ENCODE data around the gene SELE. TPM values are rescaled to one million over a fixed set of nuclear protein-coding genes. Genes with fewer than 3 reads are reported as not detected.
"Not testable (repeated sequence)": the region's sequence is repeated elsewhere in the genome, so short reads cannot be mapped to it uniquely, and the experiment has no call there.

Gene SELE
- total and polyA plus RNA-seq, 12 donors = 0.14 to 7.2 (median 0.97) TPM

DNA sequence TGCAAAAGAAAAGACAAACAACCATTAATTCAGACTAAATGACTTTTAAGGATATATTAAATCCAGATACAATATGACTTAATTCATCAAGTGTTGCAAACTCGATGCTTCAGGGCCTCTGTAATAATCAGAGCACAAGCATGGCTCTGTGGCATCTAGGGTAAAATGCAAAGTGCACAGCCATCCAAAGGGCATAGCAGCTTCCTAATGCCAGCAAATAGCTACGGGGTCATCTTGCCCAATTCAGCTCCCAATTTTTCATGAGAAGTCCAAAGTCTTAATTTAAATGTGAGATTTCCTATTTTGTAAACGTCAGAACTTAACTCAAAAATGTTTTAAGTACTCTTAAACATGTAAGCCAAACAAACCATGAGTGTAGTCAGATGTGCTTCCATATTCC lies 7.9 kb downstream of the SELE start:
- Histone ChIP-seq H3K9me3 (replicated peaks in 1 of 3) (no peaks in the 10 kb centered on the region), H3K27me3 (no peaks in the 10 kb centered on the region), H3K36me3 (replicated peaks in 1 of 2) (no peaks in the 10 kb centered on the region), H3K27ac (no peak overlapping the region), H3K4me1 (replicated peaks in 1 of 2) (no peaks in the 10 kb centered on the region), H3K4me3 (no peak overlapping the region)
- intact Hi-C loops (cut with DNase I) = no loop called here
- 59 to 73% (median 66%) methylated on average over 3 of the region's 3 CpGs for WGBS, 4 donors
- no peak for DNase-seq
- no peak for TF ChIP-seq POLR2A (IDR thresholded peaks at IDR 0.05)
- TF ChIP-seq, protein P1, sequence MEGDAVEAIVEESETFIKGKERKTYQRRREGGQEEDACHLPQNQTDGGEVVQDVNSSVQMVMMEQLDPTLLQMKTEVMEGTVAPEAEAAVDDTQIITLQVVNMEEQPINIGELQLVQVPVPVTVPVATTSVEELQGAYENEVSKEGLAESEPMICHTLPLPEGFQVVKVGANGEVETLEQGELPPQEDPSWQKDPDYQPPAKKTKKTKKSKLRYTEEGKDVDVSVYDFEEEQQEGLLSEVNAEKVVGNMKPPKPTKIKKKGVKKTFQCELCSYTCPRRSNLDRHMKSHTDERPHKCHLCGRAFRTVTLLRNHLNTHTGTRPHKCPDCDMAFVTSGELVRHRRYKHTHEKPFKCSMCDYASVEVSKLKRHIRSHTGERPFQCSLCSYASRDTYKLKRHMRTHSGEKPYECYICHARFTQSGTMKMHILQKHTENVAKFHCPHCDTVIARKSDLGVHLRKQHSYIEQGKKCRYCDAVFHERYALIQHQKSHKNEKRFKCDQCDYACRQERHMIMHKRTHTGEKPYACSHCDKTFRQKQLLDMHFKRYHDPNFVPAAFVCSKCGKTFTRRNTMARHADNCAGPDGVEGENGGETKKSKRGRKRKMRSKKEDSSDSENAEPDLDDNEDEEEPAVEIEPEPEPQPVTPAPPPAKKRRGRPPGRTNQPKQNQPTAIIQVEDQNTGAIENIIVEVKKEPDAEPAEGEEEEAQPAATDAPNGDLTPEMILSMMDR (IDR thresholded peaks at IDR 0.05) = no peak

DNA sequence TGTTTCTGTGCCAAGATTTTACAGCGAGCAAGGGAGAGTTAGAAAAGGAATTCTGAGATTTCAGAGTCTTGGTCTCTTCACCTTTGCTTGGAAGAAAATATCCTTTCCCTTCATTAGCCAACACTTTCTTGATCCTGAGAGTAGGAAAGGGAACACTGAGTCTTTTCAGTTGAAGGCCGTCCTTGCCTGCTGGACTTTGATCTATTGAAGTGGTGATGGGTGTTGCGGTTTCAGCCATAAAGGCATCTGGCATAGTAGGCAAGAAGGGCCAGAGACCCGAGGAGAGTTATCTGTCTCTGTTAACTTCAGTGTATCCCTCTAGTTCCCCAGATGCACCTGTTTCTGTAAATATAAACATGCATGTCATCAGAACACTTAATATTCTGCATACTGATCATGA lies 9.7 kb downstream of the SELE start:
- TF ChIP-seq, protein P1 (IDR thresholded peaks at IDR 0.05) = no peak
- TF ChIP-seq POLR2A (IDR thresholded peaks at IDR 0.05) = no peak
- Histone ChIP-seq H3K4me3 (no peak overlapping the region), H3K27ac (no peak overlapping the region), H3K9me3 (replicated peaks in 1 of 3) (no peaks in the 10 kb centered on the region), H3K27me3 (no peaks in the 10 kb centered on the region), H3K4me1 (replicated peaks in 1 of 2) (no peaks in the 10 kb centered on the region), H3K36me3 (replicated peaks in 1 of 2) (no peaks in the 10 kb centered on the region)
- 35 to 47% (median 37%) methylated on average over 4 of the region's 4 CpGs for WGBS, 4 donors
- no peak for DNase-seq
- intact Hi-C loops (cut with DNase I) = no loop called here

DNA sequence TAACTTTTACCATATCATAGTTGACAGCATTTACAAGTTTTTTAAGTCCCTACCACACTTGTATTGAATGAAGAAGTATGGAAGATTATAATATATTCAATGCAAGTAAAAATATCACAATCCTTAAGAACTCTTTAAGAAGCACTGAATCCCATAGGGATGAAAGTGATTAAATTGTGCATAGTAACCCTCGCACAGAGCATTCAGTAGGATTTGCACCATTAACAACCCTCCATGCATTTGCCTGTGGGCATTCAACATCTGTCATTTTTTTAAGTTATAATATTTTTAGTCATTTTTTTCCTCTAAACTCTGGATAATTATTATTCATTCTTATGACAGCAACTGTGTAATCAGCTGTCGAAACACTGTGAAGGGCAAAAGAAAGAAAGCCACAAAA lies 10.1 kb downstream of the SELE start:
- WGBS, 4 donors = 58 to 71% (median 66%) methylated on average over 2 of the region's 2 CpGs
- TF ChIP-seq POLR2A (IDR thresholded peaks at IDR 0.05) = no peak
- TF ChIP-seq, protein P1 (IDR thresholded peaks at IDR 0.05) = no peak
- Histone ChIP-seq H3K27ac (no peak overlapping the region), H3K9me3 (replicated peaks in 1 of 3) (no peaks in the 10 kb centered on the region), H3K27me3 (no peaks in the 10 kb centered on the region), H3K36me3 (replicated peaks in 1 of 2) (no peaks in the 10 kb centered on the region), H3K4me1 (replicated peaks in 1 of 2) (no peaks in the 10 kb centered on the region), H3K4me3 (no peak overlapping the region)
- intact Hi-C loops (cut with DNase I) = no loop called here
- no peak for DNase-seq

DNA sequence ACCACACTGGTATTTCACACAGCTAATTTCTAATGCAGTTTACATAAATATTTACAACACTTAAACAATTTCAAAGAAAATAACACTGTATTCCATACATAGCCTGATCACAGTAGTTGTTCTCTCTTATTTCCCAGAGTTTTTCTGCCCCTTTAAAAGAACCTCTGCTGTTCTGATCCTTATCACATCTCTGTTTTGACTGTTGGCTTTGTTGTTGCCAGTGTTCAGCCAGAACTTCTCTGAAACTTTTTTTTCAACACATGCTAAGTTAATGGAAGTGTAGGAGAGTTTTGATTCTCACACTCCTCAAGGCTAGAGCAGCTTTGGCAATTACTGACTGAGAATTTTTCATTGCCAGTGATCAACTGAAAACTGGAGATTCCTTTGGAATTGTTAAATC lies 11.1 kb downstream of the SELE start:
- Histone ChIP-seq H3K9me3 (replicated peaks in 1 of 3) (no peaks in the 10 kb centered on the region), H3K27me3 (no peaks in the 10 kb centered on the region), H3K27ac (no peak overlapping the region), H3K4me1 (replicated peaks in 1 of 2) (no peaks in the 10 kb centered on the region), H3K4me3 (no peak overlapping the region), H3K36me3 (replicated peaks in 1 of 2) (no peaks in the 10 kb centered on the region)
- DNase-seq = no peak
- TF ChIP-seq POLR2A (IDR thresholded peaks at IDR 0.05) = no peak
- TF ChIP-seq, protein P1 (IDR thresholded peaks at IDR 0.05) = no peak
- intact Hi-C loops (cut with DNase I) = no loop called here

DNA sequence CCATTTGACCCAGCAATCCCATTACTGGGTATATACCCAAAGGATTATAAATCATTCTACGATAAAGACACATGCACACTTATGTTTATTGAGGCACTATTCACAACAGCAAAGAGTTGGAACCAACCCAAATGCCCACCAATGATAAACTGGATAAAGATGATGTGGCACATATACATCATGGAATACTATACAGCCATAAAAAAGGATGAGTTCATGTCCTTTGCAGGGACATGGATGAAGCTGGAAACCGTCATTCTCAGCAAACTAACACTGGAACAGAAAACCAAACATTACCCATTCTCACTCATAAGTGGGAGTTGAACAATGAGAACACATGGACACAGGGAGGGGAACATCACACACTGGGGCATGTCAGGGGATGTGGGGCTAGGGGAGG lies 18.8 kb downstream of the SELE start:
- not testable (repeated sequence) for H3K36me3 ChIP-seq (replicated peaks in 1 of 2); H3K4me1 ChIP-seq (replicated peaks in 1 of 2); H3K4me3 ChIP-seq; H3K27me3 ChIP-seq; H3K27ac ChIP-seq; DNase-seq; H3K9me3 ChIP-seq (replicated peaks in 1 of 3)
- WGBS, 4 donors = 79 to 89% (median 84%) methylated on average over 2 of the region's 2 CpGs
- intact Hi-C loops (cut with DNase I) = loop anchor here in 1 of 2 donors (10.0 kb wide), 1 partner anchor 120 kb away; no protein-coding TSS in a partner anchor

DNA sequence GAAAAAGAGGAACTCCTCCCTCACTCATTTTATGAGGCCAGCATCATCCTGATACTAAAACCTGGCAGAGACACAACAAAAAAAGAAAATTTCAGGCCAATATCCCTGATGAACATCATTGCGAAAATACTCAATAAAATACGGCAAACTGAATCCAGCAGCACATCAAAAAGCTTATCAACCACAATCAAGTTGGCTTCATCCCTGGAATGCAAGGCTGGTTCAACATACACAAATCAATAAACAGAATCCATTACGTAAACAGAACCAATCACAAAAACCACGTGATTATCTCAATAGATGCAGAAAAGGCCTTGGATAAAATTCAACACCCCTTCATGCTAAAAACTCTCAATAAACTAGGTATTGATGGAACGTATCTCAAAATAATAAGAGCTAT lies 20.8 kb downstream of the SELE start:
- not testable (repeated sequence) for H3K27ac ChIP-seq; H3K4me1 ChIP-seq (replicated peaks in 1 of 2); H3K36me3 ChIP-seq (replicated peaks in 1 of 2); H3K9me3 ChIP-seq (replicated peaks in 1 of 3); H3K27me3 ChIP-seq; H3K4me3 ChIP-seq; DNase-seq
- 75 to 86% (median 78%) methylated on average over 5 of the region's 5 CpGs for WGBS, 4 donors
- intact Hi-C loops (cut with DNase I) = loop anchor here in 1 of 2 donors (10.0 kb wide), 1 partner anchor 118 kb away; no protein-coding TSS in a partner anchor
